ENCODE measurements around the gene SURF6. TPM values are rescaled to one million over a fixed set of nuclear protein-coding genes. Genes with fewer than 3 reads are reported as not detected.

SURF6 gene
- total RNA-seq, 1 experiment from 2014 or later = 56.3 TPM

DNA sequence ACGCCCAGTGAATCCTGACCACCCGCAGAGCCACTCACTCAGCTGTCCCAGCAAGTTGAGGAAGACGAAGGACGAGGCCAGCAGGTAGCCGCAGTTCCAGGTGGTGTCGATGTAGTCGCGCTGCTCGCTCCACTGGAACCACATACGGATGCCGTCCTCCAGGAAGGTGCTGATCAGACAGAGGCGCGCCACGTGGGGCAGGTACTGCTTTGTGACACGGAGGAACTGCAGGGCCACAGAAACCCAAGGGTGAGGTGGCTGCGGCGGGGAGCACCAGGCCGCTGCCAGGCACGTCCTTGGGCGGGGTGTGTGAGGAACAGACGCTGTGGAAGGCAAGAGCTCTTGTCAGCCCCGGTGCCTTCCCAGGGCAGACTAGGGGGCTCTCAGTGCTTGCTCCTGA lies 31.2 kb upstream of the SURF6 start:
- H3T11ph ChIP-seq (ENCODE audit: low read length) = no peak overlapping the region
- H3K79me2 ChIP-seq (ENCODE audit: insufficient read depth, low read length) = peaks cover 40% of the 10 kb centered on the region; the same call in 1 of the 2 replicates
- no peak overlapping the region for H3K56ac ChIP-seq (ENCODE audit: insufficient read length, low read depth, low read length)
- H3K36me3 Mint-ChIP-seq (ENCODE audit: insufficient read depth in 1 of 3, low read depth in 3 of 3) = peaks cover 33 to 87% (median 74%) of the 10 kb centered on the region in 3 experiments; a peak in 6 of 7 replicates
- no peaks in the 10 kb centered on the region for H3K9me3 Mint-ChIP-seq
- no peak overlapping the region for H2BK20ac ChIP-seq (ENCODE audit: low read depth, low read length, poor library complexity, severe bottlenecking)
- H2BK120ac ChIP-seq (ENCODE audit: low read depth, low read length, poor library complexity, severe bottlenecking) = no peak overlapping the region
- H3K23me2 ChIP-seq (ENCODE audit: insufficient read length, low read depth, low read length, poor library complexity, severe bottlenecking) = no peaks in the 10 kb centered on the region
- H2BK5ac ChIP-seq (ENCODE audit: insufficient read length, low read length) = no peak overlapping the region
- H4K5ac ChIP-seq (ENCODE audit: insufficient read length, low read depth, low read length) = no peak overlapping the region
- no peak overlapping the region for H2AK5ac ChIP-seq (ENCODE audit: insufficient read length, low read length)
- no peak overlapping the region for H4K91ac ChIP-seq (ENCODE audit: insufficient read length, low read depth, low read length)
- no peak overlapping the region for H3K23ac ChIP-seq (ENCODE audit: insufficient read length, low read depth, low read length)
- H2AFZ ChIP-seq (ENCODE audit: low read length) = no peak overlapping the region
- no peak overlapping the region for H4K8ac ChIP-seq (replicated peaks; ENCODE audit: insufficient read length, low read depth, low read length)
- H4K20me1 ChIP-seq (ENCODE audit: control insufficient read depth, insufficient read depth, insufficient read length) = no peaks in the 10 kb centered on the region
- no peak overlapping the region for H3K9ac ChIP-seq (ENCODE audit: extremely low read depth, insufficient read length, low read length)
- no peaks in the 10 kb centered on the region for H3K27me3 Mint-ChIP-seq (ENCODE audit: low read depth)
- H2BK15ac ChIP-seq (ENCODE audit: low read depth, low read length) = no peak overlapping the region
- no peak overlapping the region; a peak in 1 of 5 replicates for H3K4me3 Mint-ChIP-seq
- H2BK12ac ChIP-seq (ENCODE audit: insufficient read length, low read depth, low read length) = no peak overlapping the region
- H3K27ac ChIP-seq (ENCODE audit: insufficient read length, low read depth, low read length) = no peak overlapping the region
- no peak for DNase-seq
- no peaks in the 10 kb centered on the region for H3K9me3 ChIP-seq (ENCODE audit: control insufficient read depth, low read depth, low read length)
- no peak overlapping the region for H3K27ac Mint-ChIP-seq
- no peaks in the 10 kb centered on the region for H3K4me1 ChIP-seq (ENCODE audit: insufficient read depth, low read length)
- H3K4me1 Mint-ChIP-seq = peaks cover 0 to 3% of the 10 kb centered on the region in 2 experiments; a peak in 2 of 4 replicates
- H3K14ac ChIP-seq (ENCODE audit: insufficient read depth, low read length) = no peak overlapping the region
- no peaks in the 10 kb centered on the region for H3K27me3 ChIP-seq (ENCODE audit: insufficient read depth, low read length)
- no peak overlapping the region for H3K4me2 ChIP-seq (ENCODE audit: insufficient read depth, insufficient read length, low read length)
- TF ChIP-seq, protein P1, sequence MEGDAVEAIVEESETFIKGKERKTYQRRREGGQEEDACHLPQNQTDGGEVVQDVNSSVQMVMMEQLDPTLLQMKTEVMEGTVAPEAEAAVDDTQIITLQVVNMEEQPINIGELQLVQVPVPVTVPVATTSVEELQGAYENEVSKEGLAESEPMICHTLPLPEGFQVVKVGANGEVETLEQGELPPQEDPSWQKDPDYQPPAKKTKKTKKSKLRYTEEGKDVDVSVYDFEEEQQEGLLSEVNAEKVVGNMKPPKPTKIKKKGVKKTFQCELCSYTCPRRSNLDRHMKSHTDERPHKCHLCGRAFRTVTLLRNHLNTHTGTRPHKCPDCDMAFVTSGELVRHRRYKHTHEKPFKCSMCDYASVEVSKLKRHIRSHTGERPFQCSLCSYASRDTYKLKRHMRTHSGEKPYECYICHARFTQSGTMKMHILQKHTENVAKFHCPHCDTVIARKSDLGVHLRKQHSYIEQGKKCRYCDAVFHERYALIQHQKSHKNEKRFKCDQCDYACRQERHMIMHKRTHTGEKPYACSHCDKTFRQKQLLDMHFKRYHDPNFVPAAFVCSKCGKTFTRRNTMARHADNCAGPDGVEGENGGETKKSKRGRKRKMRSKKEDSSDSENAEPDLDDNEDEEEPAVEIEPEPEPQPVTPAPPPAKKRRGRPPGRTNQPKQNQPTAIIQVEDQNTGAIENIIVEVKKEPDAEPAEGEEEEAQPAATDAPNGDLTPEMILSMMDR (conservative IDR thresholded peaks at IDR 0.05) = no peak
- no peak overlapping the region for H3K18ac ChIP-seq (ENCODE audit: insufficient read length, low read depth, low read length)
- no peak overlapping the region for H3K4ac ChIP-seq (ENCODE audit: low read depth, low read length)
- H3K79me1 ChIP-seq (ENCODE audit: insufficient read depth, low read depth, low read length, poor library complexity, severe bottlenecking) = peaks cover 26% of the 10 kb centered on the region
- no CpG with 5 or more reads among the region's 22 CpGs for WGBS (ENCODE audit: extremely low coverage, insufficient read length, low lambda C conversion rate)

Data from H9 (cell line).